Activated CD4-positive, alpha-beta T cell treated with anti-CD3 and anti-CD28 coated beads, Interleukin-2, amount 50 U/mL, for 16 hours (primary cell): ENCODE data around the gene MTMR8.
A peak's percentile ranks its signal among the peaks of the same experiment; 100 is the strongest.
"Not testable (repeated sequence)": the region's sequence is repeated elsewhere in the genome, so short reads cannot be mapped to it uniquely, and the experiment has no call there.

Experiments used
- DNase-seq: peaks from one replicate; pipeline ENCODE4 v3.0.0-alpha.2; 2020

MTMR8 gene

DNA sequence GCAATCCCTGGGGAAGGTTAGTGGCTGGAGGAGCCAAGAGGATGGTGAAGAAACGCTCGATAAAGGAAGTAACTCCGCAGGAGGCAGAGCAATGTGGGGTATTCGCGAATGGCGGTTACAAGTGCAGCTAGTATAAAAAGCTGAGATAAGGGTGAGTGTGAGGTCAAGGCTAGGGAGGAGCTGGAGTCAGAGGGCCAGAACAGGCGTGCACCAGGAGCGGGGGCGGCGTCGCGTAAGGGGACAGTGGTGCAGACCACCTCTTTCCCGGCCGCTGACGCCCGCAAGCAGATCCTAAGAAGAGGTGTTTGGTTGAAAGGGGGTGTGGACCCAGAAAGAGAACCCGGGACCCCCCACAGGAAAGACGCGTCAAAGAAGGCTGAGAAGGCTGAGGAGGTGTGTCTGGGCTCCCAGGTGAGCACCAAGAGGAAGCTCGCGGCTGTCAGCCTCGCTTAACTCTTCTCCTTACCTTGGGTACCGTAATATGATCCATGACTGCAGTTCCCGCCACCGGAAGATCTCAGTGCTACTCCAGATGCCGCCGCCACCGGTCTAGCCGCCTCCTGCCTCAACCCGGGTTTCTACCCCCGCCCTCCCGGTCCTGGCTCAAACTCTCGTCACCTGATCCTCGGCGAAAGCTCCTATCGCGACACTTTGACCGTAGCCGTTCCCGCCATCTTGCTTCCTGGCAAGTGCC, at the start of gene MTMR8:
MTMR8 (minus strand) TSS at position 579 of the 694 bp plus-strand sequence; CDS start at position 490, 89 bp downstream.
- peak; percentile 77 for DNase-seq

DNA sequence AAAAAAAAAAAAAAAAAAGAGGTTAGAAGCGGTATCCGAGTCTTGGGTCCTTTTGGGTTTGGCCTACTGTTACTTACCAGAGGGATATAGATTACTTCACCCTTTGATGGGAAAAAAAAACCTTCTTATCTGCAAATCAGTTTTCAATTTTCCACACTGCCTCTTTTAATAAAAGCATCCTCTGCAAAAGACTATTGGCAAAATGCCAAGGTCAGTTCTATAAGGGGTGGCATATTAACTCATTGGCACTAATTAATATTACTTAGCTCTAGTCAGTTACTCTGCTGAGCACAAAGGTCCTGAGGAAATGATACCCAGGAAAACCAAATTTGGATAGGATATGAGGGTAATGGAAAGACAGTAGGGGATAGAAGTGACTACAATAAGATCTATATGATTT, 44.3 kb upstream of the MTMR8 start:
- no peak for DNase-seq

DNA sequence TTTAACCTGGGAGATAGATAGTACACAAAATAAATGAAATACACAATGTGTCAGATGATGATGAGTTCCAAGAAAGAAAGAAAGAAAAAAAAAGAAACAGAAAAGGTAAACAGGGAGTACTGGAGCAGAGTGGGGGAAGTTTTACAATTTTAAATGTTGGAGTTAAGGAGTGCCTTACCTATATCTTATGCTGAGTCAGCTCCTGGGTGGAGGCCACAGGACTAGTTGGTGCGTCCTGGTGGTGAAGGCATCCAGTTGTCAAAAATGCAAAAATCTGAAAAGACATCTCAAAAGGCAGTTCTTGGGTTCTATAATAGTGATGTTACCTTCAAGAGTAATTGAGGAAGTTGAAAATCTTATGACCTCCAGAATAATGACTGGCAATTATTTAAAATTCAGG, 42.4 kb upstream of the MTMR8 start:
- DNase-seq = no peak

DNA sequence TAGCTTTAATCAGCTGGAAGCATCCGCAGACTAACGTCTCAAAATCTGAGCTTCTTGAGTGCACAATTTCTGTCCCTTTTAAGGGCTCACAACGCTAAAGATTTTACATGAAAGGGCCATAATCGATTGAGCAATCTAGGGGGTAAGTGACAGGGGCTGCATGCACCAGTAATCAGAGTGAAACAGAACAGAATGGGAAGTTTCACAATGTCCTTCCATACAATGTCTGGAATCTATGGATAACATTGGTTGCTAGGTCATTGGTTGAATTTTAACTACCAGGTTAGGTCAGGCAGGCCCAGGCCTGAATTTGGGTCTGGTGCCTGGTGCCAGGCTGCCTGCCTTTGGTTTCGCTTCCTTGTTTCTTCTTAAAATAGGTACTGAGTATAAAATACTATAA, 42.0 kb upstream of the MTMR8 start:
- no peak for DNase-seq

DNA sequence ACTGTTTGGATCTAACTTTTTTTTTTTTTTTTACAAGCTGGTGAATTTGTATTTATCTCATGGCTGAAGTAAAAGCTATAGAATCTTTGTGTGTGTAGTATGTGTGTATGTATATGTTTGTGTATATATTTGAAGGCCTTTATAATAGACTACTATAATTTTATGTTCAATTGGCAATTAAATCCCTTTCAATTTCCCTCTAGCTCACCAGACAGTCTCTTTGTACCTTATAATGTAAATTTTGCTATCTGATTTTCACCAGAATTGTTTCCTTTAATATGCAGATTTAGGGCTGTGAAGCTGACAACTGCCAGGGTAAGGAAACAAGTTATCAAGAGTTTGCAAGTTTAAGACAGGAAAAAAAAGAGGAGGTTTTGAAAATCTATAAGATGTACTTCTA, 33.1 kb upstream of the MTMR8 start:
- DNase-seq = no peak

DNA sequence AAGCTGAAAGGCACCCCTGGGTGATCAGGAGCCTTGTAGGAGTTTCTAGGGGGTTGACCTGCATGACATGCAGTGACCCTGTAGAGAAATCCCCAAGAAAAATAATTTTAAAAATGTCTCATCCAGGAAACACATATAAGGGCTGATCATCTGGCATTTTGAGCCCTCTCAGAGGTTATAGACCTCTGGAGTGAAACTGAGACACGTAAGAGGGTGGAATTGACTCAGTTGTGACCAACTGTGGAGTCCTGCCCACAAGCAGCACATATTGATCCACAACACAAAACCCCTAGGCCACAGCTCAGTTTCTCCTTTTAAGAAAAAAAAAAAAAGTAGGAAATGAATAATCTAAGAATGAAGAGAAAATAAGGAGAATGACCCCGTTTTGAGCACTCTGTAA, 32.5 kb upstream of the MTMR8 start:
- peak; percentile 35 for DNase-seq

DNA sequence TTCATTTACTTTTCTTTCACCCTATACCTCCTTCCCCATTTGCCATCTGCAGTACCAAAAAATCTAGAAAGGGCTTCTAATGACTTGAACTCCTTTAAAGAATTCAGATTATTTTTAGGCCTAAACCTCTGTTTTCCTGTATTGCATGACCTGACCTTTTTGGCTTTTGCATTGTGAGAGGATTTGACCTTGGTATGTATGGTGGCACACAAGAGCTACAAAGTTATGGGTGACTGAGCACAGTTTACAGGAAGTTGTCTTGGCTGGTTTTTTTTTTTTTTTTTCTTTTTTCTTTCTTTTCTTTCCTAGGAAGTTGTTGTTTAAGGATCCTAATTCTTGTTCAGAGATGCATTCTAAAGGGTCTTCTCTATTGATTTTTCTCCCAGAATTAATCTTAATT, 32.0 kb upstream of the MTMR8 start:
- DNase-seq = no peak

DNA sequence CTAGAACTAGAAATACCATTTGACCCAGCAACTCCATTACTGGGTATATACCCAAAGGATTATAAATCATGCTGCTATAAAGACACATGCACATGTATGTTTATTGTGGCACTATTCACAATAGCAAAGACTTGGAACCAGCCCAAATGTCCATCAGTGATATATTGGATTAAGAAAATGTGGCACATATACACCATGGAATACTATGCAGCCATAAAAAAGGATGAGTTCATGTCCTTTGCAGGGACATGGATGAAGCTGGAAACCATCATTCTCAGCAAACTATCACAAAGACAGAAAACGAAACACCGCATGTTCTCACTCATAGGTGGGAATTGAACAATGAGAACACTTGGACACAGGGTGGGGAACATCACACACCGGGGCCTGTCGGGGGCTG, 14.5 kb upstream of the MTMR8 start:
- DNase-seq = not testable (repeated sequence)

DNA sequence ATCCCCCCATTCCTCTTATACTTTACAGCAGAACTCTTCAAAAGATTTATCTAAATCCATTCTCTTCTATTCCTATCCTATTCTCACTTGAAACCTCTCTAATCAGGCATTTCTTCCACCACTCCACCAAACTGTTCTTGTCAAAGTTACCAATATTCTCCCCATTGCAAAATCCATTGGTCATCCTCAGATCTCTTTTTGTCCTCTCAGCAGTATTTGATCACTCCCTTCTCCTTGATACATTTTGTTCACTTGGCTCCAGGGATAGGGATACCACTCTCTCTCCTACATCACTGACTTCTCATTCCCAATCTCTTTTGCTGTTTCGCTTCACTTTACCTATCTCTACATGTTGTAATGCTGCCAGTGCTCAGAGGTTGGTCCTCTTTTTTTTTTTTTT, 2.8 kb upstream of the MTMR8 start:
- no peak for DNase-seq

DNA sequence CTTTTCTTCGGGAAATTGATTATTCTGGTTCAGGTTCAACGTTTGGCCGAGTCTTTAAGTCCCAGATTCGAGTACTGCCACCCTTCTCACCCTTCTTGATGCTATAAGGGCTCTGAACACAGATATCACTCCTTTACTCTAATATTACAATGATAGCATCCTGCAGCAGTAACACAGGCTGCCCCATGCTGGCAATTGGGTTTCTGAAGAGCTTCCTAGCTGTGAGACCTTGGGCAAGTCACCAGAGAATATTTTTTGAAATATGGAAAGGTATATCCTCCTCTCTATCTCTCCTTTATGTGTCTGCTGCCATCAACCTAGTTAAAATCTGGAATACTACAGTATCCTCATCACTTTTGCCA, 297 bp upstream of the MTMR8 start:
- no peak for DNase-seq

DNA sequence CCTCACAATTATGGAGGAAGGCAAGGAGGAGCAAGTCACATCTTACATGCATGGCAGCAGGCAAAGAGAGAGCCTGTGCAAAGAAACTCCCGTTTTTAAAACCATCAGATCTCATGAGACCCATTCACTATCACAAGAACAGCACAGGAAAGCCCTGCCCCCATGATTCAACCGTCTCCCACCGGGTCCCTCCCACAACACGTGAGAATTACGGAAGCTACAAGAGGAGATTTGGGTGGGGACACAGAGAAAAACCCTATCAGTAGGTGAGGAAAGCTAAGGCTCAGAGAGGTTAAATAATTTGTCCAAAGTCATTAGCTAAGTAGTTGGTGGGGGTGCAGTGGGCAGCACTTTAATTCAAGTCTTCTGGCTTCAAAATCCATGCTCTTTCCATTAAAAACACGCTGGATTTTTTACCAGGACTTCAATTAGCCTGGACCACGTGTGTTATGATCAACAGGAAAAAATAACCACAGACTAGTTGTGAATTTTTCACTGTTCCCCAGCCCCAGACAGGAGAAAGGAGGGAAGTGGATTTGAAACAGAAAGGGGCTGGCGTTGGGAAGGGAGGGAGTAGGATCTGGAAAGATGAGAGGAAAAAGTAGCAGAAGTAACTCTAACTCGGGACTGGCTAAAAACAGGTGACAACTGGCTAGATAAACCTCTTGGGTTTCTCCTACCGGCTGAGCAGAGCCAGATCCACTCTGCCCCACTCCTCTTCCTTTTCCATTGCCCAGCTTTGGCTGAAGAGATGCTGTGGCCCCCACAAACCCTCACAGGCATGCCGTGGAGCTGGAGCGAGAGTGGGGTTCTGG, 986 bp downstream of the MTMR8 start:
- no peak for DNase-seq

DNA sequence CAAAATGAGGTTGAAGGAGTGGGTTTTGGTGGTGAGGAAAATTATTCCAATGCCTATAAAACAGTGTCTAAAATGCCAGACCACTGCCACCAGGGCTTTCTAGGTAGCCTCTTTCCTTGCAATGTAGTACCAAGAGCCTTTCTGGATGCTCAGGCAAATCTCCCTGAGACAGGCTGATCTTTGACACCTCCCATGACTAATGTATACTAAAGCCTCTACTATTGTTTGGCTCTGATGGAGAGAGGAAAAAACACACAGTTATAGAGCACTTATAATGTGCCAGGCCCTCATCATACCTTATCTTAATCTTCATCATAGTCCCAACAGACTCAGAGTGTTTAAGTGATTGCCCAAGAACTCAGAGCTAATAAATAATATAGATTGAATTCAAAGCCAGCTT, 5.8 kb downstream of the MTMR8 start:
- DNase-seq = no peak

DNA sequence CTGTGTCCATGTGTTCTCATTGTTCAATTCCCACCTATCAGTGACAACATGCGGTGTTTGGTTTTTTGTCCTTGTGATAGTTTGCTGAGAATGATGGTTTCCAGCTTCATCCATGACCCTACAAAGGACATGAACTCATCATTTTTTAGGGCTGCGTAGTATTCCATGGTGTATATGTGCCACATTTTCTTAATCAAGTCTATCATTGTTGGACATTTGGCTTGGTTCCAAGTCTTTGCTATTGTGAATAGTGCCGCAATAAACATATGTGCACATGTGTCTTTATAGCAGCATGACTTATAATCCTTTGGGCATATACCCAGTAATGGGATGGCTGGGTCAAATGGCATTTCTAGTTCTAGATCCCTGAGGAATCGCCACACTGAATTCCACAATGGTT, 14.5 kb downstream of the MTMR8 start:
- not testable (repeated sequence) for DNase-seq

DNA sequence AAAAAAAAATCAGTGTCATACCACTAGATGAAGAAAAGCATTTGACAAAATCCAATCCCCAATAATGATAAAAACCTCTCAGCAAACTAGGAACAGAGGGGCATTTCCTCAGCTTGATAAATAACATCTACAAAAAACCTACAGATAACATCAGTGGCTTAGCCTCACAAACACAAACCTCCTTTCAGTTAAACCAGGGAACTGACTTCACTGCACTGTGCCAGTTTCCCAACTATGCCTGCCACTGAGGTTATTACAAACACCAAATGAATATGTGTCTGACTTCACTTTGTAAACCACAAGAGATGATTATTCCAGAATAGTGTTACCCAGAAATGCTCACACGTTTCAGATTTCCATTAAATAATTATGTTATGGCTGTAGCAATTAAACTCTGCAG, 15.3 kb downstream of the MTMR8 start:
- no peak for DNase-seq

DNA sequence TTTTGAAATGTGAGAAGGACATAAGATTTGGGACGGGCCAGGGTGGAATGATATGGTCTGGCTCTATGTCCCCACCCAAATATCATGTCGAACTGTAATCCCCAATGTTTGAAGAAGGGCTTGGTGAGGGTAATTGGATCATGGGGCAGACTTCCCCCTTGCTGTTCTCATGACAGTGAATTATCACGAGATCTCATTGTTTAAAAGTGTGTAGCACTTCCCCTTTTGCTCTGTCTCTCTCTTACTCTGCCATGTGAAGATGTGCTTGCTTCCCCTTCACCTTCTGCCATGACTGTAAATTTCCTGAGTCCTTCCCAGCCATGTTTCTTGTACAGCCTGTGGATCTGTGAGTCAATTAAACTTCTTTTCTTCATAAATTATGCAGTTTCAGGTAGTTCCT, 17.5 kb downstream of the MTMR8 start:
- DNase-seq = no peak

DNA sequence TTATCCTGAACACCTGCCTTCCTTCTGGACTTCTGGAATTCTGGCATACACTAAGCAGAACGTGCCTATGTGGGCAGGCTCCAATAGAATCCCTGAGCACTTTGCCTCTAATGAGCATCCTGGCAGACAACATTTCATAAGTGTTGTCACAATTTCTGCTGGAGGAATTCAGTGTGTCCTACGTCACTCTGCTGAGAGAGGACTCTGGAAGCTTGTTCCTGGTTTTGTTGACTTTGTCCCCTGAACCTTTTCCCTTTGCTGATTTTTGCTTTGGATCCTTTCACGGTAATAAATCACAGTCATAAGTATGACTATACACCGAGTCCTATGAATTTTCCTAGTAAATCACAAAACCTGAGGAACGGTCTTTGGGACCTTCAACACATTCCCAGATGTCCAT, 43.2 kb downstream of the MTMR8 start:
- no peak for DNase-seq

DNA sequence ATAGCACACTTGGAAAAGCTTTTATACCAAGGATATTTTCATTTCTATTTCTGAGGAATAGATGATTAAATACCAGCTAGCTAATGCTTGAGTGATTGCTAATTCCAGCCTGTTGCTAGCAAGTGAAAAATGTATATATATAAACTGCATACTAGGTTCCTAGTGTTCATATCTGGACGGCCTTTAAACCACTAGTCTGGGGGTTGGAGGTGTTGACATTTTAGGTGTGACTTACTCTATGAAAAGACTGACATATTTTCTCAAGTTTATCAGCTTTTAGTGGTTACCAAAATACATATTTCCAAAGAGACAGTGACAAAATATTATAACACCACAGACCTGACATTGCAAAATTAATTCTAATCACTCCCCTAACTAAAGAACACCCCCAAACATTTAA, 44.7 kb downstream of the MTMR8 start:
- DNase-seq = no peak

DNA sequence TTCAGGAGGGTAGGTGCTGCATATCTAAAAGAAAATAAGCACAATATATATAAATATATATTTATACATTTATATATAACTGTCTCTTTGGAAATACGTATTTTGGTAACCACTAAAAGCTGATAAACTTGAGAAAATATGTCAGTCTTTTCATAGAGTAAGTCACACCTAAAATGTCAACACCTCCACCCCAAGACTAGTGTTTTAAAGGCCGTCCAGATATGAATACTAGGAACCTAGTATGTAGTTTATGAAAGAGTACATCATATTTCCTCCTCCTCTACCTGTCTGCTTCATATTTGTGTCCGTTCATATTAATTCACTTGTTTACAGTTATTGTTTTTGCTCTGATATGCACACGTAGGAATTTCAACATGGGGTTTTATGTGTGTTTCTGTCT, 45.2 kb downstream of the MTMR8 start:
- DNase-seq = no peak

DNA sequence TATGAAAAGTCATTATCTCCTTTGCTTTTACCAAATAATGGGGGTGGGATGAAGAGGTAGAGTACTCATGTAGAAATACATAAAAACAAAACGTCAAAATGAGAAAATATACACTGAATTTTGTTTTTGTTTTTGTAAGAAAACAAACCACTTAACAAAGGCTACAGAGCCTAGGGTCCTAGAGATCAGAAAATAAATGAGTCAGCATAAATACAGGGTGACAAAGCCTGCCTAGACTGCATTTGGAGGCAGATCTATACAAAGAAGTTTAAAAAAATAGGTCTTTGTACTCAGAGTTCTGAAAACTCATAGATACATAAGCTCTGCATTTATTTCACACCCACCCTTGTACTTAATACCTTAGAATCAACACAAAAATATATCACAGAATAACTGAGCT, 52.4 kb downstream of the MTMR8 start:
- DNase-seq = no peak

DNA sequence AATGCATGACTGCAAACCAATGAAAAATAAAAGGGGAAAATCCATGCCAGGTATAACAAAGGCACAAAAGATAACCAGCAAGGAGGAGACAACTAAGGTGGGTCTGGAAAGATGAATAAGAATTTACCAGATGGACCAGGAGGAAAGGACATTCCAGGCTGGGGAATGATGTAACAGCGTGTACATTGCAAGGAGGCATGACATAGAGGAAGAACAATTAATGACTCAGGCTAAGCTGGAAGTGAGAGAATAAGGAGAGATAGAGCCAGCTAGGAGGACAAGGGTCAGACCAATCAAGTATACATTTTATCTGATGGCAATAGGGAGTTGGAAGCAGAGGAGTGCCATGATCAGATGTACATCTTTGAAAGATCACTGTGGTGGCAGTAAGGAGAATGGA, 57.0 kb downstream of the MTMR8 start:
- no peak for DNase-seq

DNA sequence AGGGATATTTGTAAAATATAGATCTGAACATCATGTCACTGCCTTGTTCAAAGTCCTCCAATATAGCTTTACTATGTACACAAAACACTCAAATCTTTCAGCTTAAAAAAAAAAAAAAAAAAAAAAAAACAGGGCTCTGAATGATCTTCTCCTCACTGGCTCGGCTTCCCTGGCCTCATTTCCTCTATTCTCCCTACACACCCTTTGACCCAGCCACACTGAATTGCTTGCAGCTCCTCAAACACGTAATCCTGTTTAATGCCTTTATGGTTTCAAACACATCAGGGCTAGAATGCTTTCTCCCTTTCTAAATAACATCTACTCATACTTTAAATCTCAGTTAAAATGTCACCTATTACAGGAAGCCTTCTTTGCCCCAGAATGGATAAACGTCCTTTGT, 60.8 kb downstream of the MTMR8 start:
- no peak for DNase-seq

DNA sequence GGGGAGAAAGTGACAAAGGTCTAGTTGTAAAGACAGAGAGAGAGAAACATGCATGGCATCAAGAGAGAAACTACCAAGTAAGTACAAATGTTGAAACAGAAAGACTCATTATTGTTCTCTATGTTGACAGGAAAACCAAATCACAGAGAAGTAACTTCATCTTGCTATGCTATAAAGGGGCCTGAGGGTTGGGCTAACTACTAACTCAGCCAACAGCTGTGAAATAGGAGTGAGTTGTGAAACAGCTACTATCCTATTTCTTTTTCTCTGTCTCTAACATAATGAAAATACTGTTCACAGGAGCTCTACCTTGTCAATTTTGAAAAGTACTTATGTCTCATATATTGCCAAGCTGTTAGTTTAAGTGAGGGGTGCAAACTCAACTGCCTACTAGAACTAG, 65.0 kb downstream of the MTMR8 start:
- no peak for DNase-seq

DNA sequence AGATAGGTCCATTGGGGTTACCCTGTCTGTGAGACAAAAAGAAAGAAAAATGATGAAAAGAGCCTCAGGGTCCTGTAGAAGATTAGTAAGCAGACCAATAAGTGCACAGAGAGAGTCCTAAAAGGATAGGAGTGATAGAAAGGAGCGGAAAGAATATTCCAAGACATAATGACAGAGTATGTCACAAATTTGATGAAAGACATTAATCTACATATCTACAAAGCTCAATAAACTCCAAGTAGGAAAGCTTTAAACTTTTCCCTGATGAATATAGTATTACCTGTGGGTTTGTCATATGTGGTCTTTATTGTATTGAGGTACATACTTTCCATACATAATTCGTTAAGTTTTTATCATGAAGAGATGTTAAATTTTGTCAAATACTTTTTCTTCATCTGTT, 73.7 kb downstream of the MTMR8 start:
- no peak for DNase-seq

DNA sequence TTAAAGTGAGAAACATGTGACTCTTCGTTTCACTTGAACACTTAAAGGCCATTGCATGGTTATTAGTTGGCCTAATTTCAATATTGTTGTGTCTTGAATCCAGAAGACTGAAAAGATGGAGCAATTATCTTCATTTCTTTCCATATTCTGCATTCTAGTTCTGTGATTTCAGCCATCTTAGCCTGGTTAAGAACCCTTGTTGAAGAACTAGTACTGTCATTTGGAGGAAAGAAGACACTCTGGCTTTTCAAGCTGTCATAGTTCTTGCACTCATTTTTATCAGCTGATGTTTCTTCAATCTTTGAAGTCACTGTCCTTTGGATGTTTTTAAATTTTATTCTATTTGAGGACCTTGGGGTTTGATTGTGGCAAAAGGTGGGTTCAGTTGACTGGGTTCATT, 81.6 kb downstream of the MTMR8 start:
- DNase-seq = no peak

DNA sequence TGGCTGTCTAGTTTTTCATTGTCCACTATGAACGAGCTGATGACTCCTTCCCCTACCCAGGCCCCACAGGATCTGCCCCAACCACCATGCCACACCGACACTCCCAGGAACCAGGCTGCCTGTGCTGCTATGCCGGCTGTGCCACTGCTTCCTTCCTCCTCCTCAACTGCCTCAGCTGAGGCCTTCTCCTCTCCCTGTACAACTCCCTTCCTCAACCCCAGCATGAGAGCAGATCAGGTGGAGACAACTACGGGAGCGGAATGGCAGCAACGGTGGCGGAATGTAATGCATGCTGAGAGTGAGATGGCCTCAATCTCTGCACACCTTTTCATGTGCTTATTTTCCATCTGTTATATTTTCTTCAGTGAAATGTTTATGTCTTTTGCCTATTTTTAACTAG, 88.5 kb downstream of the MTMR8 start:
- DNase-seq = no peak
